ENCODE results near the gene CPAMD8. TPM values are rescaled to one million over a fixed set of nuclear protein-coding genes. Genes with fewer than 3 reads are reported as not detected.

The CPAMD8 gene
- total RNA-seq, 4 donors from 2014 or later = 0.72 to 8.2 (median 4.0) TPM

- DNase-seq = no peak
- no peaks in the 10 kb centered on the region for H3K27me3 ChIP-seq
- intact Hi-C loops (cut with DNase I) = no loop called here
- peaks cover 0 to 4% (median 0%) of the 10 kb centered on the region in 3 donors for H3K4me1 ChIP-seq
- H3K9me3 ChIP-seq = peaks cover 0 to 16% (median 4%) of the 10 kb centered on the region in 3 donors
- H3K27ac ChIP-seq = no peak overlapping the region
- no peak overlapping the region for H3K4me3 ChIP-seq
- TF ChIP-seq POLR2A (IDR thresholded peaks at IDR 0.05) (no peak), CTCF (IDR thresholded peaks at IDR 0.05) (no peak)
- WGBS, 2 donors = 96 to 97% methylated on average over 4 to 7 of the region's 7 CpGs
- peaks cover 10 to 43% (median 16%) of the 10 kb centered on the region in 3 donors for H3K36me3 ChIP-seq
Observed at GRCh38 chr19:17061691-17062090, 35.1 kb upstream of the CPAMD8 start.

GRCh38 chr19:17061205-17061604, 34.6 kb upstream of the CPAMD8 start:
- Histone ChIP-seq H3K9me3 (peaks cover 0 to 16% (median 4%) of the 10 kb centered on the region in 3 donors), H3K27me3 (no peaks in the 10 kb centered on the region), H3K27ac (no peak overlapping the region), H3K4me3 (no peak overlapping the region), H3K36me3 (peaks cover 10 to 42% (median 16%) of the 10 kb centered on the region in 3 donors), H3K4me1 (peaks cover 0 to 4% (median 0%) of the 10 kb centered on the region in 3 donors)
- DNase-seq = no peak
- intact Hi-C loops (cut with DNase I) = no loop called here
- WGBS, 2 donors = 93 to 100% methylated on average over 2 to 3 of the region's 3 CpGs
- no peak for TF ChIP-seq CTCF (IDR thresholded peaks at IDR 0.05)
- TF ChIP-seq POLR2A (IDR thresholded peaks at IDR 0.05) = no peak

- no peaks in the 10 kb centered on the region for H3K27me3 ChIP-seq
- TF ChIP-seq CTCF (IDR thresholded peaks at IDR 0.05) (no peak), POLR2A (IDR thresholded peaks at IDR 0.05) (no peak)
- intact Hi-C loops (cut with DNase I) = no loop called here
- H3K4me1 ChIP-seq = peaks cover 0 to 4% (median 0%) of the 10 kb centered on the region in 3 donors
- no peak overlapping the region for H3K4me3 ChIP-seq
- DNase-seq = no peak
- 69 to 75% methylated on average over 3 of the region's 3 CpGs for WGBS, 2 donors
- no peak overlapping the region for H3K27ac ChIP-seq
- H3K9me3 ChIP-seq = peaks cover 0 to 16% (median 4%) of the 10 kb centered on the region in 3 donors
- peaks cover 10 to 44% (median 16%) of the 10 kb centered on the region in 3 donors for H3K36me3 ChIP-seq
Observed at GRCh38 chr19:17060802-17061201, 34.2 kb upstream of the CPAMD8 start.

- H3K27me3 ChIP-seq = no peaks in the 10 kb centered on the region
- no peak overlapping the region for H3K4me3 ChIP-seq
- H3K4me1 ChIP-seq = peaks cover 0 to 4% (median 0%) of the 10 kb centered on the region in 3 donors
- peaks cover 10 to 66% (median 16%) of the 10 kb centered on the region in 3 donors for H3K36me3 ChIP-seq
- DNase-seq = no peak
- intact Hi-C loops (cut with DNase I) = no loop called here
- 96 to 99% methylated on average over 8 of the region's 8 CpGs for WGBS, 2 donors
- H3K9me3 ChIP-seq = peaks cover 0 to 16% (median 4%) of the 10 kb centered on the region in 3 donors
- no peak overlapping the region for H3K27ac ChIP-seq
- TF ChIP-seq POLR2A (IDR thresholded peaks at IDR 0.05) = no peak
- no peak for TF ChIP-seq CTCF (IDR thresholded peaks at IDR 0.05)
Observed at GRCh38 chr19:17058236-17058635, 31.6 kb upstream of the CPAMD8 start.

- intact Hi-C loops (cut with DNase I) = no loop called here
Observed at GRCh38 chr19:17055636-17056035, 29.0 kb upstream of the CPAMD8 start.

More at GRCh38 chr19:17055636-17056035, 29.0 kb upstream of the CPAMD8 start:
- DNase-seq = no peak
- Histone ChIP-seq H3K27me3 (no peaks in the 10 kb centered on the region), H3K36me3 (peaks cover 16 to 90% (median 16%) of the 10 kb centered on the region in 3 donors), H3K4me1 (no peaks in the 10 kb centered on the region), H3K4me3 (no peak overlapping the region), H3K9me3 (peaks cover 0 to 16% (median 4%) of the 10 kb centered on the region in 3 donors), H3K27ac (no peak overlapping the region)
- no CpG with 5 or more reads among the region's 15 CpGs for WGBS, 2 donors
- no peak for TF ChIP-seq POLR2A (IDR thresholded peaks at IDR 0.05)
- TF ChIP-seq CTCF (IDR thresholded peaks at IDR 0.05) = no peak
